SK-N-SH treated with all-trans-retinoic acid at 6 μM for 48 hours (cell line): Measurements from ENCODE around the gene DPYSL4.

Experiments used
- ATAC-seq: fragments of 200-7000 bp; cut with Tn5 transposase; 3 replicates; pipeline ENCODE4 v1.9.1; 2020; ENCODE audit warnings: mild to moderate bottlenecking, moderate library complexity
- ARNTL ChIP-seq: fragments of 450-650 bp; formaldehyde crosslinking; IDR thresholded peaks from 2 replicates; pipeline ENCODE4 v1.5.0; 2020; ENCODE audit warnings: low read depth, mild to moderate bottlenecking, moderate library complexity, borderline replicate concordance
- BACH2 ChIP-seq: fragments of 250-450 bp; sonication (Bioruptor Pico); IDR thresholded peaks from 2 replicates; pipeline ENCODE4 v1.9.0; 2021; ENCODE audit warnings: mild to moderate bottlenecking, borderline replicate concordance
- CSDC2 ChIP-seq: fragments of 250-450 bp; sonication (Bioruptor Pico); IDR thresholded peaks from 2 replicates; pipeline ENCODE4 v1.5.0; 2020; ENCODE audit warnings: mild to moderate bottlenecking, moderate library complexity
- ESRRG ChIP-seq: fragments of 250-450 bp; sonication (Bioruptor Pico); IDR thresholded peaks from 2 replicates; pipeline ENCODE4 v1.6.1; 2021; ENCODE audit warnings: mild to moderate bottlenecking
- GLIS3 ChIP-seq: fragments of 250-450 bp; sonication (Bioruptor Pico); IDR thresholded peaks from 2 replicates; pipeline ENCODE4 v1.5.0; 2020; ENCODE audit warnings: mild to moderate bottlenecking, moderate library complexity
- ISL1 ChIP-seq: fragments of 250-450 bp; sonication (Bioruptor Pico); IDR thresholded peaks from 2 replicates; pipeline ENCODE4 v2.1.2; 2022; ENCODE audit warnings: mild to moderate bottlenecking, moderate library complexity
- OSR1 ChIP-seq: fragments of 250-450 bp; sonication (Bioruptor Pico); IDR thresholded peaks from 2 replicates; pipeline ENCODE4 v1.8.0; 2022; ENCODE audit warnings: moderate library complexity, mild to moderate bottlenecking, inconsistent platforms
- PPARA ChIP-seq: fragments of 250-450 bp; sonication (Bioruptor Pico); IDR thresholded peaks from 2 replicates; pipeline ENCODE4 v1.5.0; 2020; ENCODE audit warnings: mild to moderate bottlenecking, borderline replicate concordance
- RARB ChIP-seq: fragments of 250-450 bp; sonication (Bioruptor Pico); IDR thresholded peaks from 2 replicates; pipeline ENCODE4 v1.8.0; 2021; ENCODE audit warnings: mild to moderate bottlenecking, moderate library complexity
- SNAI2 ChIP-seq: fragments of 250-450 bp; sonication (Bioruptor Pico); IDR thresholded peaks from 2 replicates; pipeline ENCODE4 v1.5.0; 2020; ENCODE audit warnings: mild to moderate bottlenecking, moderate library complexity
- TCF4 ChIP-seq: fragments of 250-450 bp; sonication (Bioruptor Pico); IDR thresholded peaks from 2 replicates; pipeline ENCODE4 v1.8.0; 2021; ENCODE audit warnings: mild to moderate bottlenecking, moderate library complexity, borderline replicate concordance
- TOX ChIP-seq: fragments of 250-450 bp; sonication (Bioruptor Pico); IDR thresholded peaks from 2 replicates; pipeline ENCODE4 v1.8.0; 2021; ENCODE audit warnings: mild to moderate bottlenecking, moderate library complexity, borderline replicate concordance
- ZC3H10 ChIP-seq: fragments of 250-450 bp; sonication (Bioruptor Pico); IDR thresholded peaks from 2 replicates; pipeline ENCODE4 v1.5.1; 2021; ENCODE audit warnings: mild to moderate bottlenecking, moderate library complexity
- ZFP3 ChIP-seq: fragments of 250-450 bp; sonication (Bioruptor Pico); IDR thresholded peaks from 2 replicates; pipeline ENCODE4 v1.5.0; 2020; ENCODE audit warnings: mild to moderate bottlenecking, moderate library complexity
- ZFP30 ChIP-seq: fragments of 450-650 bp; formaldehyde crosslinking; IDR thresholded peaks from 2 replicates; pipeline ENCODE4 v1.5.0; 2022; ENCODE audit warnings: mild to moderate bottlenecking, moderate library complexity
- ZNF565 ChIP-seq: fragments of 450-650 bp; formaldehyde crosslinking; conservative IDR thresholded peaks from 2 replicates; pipeline ENCODE4 v1.5.0; 2020; ENCODE audit warnings: low read depth, mild to moderate bottlenecking, moderate library complexity
- ZNF70 ChIP-seq: fragments of 450-650 bp; formaldehyde crosslinking; IDR thresholded peaks from 2 replicates; pipeline ENCODE4 v1.5.0; 2020; ENCODE audit warnings: mild to moderate bottlenecking, moderate library complexity
- ZNF8 ChIP-seq: fragments of 450-650 bp; formaldehyde crosslinking; IDR thresholded peaks from 2 replicates; pipeline ENCODE4 v1.5.0; 2020; ENCODE audit warnings: mild to moderate bottlenecking, moderate library complexity
- TF ChIP-seq, protein P1 (sequence below): fragments of 250-450 bp; sonication (Bioruptor Pico); IDR thresholded peaks from 2 replicates; pipeline ENCODE4 v1.5.1; 2020; ENCODE audit warnings: low read depth, mild to moderate bottlenecking, moderate library complexity
- TF ChIP-seq, protein P2 (sequence below): fragments of 250-450 bp; sonication (Bioruptor Pico); IDR thresholded peaks from 2 replicates; pipeline ENCODE4 v1.8.0; 2020; ENCODE audit warnings: mild to moderate bottlenecking, moderate library complexity, borderline replicate concordance
- TF ChIP-seq, protein P3 (sequence below): fragments of 250-450 bp; sonication (Bioruptor Pico); IDR thresholded peaks from 2 replicates; pipeline ENCODE4 v1.5.1; 2021; ENCODE audit warnings: mild to moderate bottlenecking, moderate library complexity
- TF ChIP-seq, protein P4 (sequence below): fragments of 250-450 bp; sonication (Bioruptor Pico); IDR thresholded peaks from 2 replicates; pipeline ENCODE4 v1.8.0; 2021; ENCODE audit warnings: low read depth, mild to moderate bottlenecking, moderate library complexity, borderline replicate concordance

Gene DPYSL4

DNA sequence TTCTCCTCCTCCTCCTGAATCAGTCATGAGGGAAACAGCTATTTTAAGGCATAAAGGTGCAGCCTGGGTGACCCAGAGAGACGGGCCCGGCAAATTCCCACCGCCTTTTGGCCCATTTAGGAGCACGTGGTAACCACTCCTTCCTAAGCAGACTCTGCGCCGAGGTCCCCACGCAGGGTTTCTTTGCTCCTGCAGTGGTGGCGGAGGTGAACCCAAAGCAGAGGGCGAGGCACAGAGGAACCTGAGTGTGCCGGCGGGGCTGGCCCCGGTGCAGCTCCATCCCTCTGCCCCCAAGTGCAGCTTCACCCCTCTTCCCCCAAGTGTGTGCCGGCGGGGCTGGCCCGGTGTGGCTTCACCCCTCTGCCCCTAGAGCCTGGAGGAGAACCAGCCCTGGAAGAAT, 50.6 kb downstream of the DPYSL4 start:
- TF ChIP-seq BACH2: no peak
- ATAC-seq: no peak

DNA sequence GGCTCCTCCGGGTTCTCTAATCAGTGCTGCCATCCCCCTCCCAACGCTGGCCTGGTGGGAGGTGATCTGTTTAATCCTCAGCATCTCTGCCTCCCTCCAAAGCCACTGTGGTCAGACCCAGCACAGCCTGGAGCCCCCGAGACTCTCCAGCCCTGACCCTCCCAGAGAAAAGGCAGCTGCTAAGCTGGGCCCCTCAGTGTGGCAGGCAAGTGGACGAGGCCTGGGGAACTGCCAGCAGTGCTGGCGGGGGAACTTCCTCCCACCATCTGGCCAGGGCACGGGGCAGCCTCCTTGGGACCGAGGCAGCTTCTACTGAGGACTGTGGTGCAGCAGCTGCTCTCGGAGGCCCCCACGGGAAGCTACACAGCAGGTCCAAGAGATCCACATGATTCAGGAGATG, 51.1 kb downstream of the DPYSL4 start:
- peak; percentile 13; the same call in 2 of the 3 replicates for ATAC-seq
- no peak for TF ChIP-seq TOX
- TF ChIP-seq SNAI2 (CRISPR knock-in tag): no peak
- TF ChIP-seq, protein P1, sequence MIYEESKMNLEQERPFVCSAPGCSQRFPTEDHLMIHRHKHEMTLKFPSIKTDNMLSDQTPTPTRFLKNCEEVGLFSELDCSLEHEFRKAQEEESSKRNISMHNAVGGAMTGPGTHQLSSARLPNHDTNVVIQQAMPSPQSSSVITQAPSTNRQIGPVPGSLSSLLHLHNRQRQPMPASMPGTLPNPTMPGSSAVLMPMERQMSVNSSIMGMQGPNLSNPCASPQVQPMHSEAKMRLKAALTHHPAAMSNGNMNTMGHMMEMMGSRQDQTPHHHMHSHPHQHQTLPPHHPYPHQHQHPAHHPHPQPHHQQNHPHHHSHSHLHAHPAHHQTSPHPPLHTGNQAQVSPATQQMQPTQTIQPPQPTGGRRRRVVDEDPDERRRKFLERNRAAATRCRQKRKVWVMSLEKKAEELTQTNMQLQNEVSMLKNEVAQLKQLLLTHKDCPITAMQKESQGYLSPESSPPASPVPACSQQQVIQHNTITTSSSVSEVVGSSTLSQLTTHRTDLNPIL: no peak
- TF ChIP-seq CSDC2: no peak
- no peak for TF ChIP-seq RARB
- no peak for TF ChIP-seq ZC3H10 (CRISPR knock-in tag)

DNA sequence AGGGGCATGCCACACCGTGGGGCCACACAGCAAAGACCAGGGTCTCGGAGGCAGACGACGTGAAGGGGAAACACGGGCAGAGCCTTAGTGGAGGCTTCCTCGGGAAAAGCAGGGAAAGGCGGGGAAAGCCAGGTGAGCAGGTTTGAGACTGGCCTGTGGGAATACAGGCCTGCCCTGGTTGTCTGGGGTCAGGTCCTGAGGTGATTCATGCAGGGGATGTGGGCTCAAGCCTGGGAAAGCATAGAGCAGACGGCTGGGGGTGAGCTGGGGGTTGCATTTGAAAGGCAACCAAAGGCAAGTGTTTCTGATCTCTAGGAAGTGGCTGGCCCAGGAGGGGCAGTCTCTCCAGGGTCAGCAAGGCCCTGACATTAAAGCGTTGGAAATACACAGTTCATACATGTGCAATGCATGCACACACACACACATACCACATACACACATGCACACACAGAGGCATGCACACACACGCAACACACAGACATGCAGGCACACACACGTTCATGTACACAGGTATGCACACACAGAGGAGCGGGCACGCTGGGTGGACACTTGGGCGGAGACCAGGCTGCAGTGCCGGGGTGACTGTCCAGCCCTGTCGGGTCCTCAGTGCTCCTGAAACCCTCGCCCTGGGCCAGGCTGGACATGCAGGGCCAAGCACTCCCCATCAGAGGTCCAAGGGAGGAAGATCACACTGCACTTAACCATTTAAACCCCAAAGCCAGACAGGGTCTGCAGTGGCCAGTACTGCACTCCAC, 51.8 kb downstream of the DPYSL4 start:
- no peak for ATAC-seq

DNA sequence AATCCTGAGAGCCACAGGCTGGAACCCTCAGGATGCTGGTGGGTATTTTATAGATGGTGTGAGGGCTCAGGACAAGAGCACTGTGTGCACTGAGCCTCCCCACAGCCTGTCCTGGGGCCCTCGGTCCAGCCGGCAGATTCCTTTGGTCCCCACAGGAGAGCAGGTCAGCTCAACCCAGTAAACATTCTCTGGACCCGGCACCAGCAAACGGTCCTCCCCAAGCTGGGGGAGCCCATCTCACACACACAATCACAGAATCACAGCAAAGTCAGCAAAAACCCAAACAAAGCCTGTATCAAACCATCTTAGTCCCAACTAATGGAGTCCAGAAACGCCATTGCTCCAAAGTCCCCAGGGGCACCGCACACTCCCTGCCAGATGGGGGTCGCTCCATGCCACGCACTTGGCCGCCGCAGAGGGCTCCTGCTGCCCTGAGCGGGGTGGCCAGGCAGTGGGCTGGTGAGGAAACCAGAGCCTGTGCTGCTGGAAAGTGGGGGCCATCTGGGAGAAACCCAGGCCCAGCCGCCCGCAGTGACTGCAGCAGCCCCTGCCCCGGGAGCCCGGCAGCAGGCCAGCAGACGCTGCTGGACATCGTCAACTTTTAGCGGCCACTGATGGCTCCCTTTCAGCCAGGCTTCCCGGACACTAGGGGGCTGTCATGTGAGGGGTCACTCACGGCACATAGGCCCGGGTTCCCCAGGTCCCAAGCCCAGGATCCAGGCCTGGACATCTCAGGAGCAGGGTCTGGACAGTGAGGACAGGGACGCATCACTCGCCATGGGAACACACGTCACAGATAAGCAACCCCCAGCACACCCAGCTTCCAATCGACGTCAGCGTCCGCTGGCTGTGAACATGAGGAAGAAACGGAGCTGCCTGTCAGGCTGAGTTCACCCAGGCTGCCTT, 52.6 kb downstream of the DPYSL4 start:
- peak; percentile 48 for ATAC-seq
- peak; percentile 28; the same call in 1 of the 2 replicates for TF ChIP-seq ZFP3
- peak; percentile 7; the same call in 1 of the 2 replicates for TF ChIP-seq ZFP30
- peak; percentile 87; the same call in 1 of the 2 replicates for TF ChIP-seq TCF4
- no peak for TF ChIP-seq PPARA (CRISPR knock-in tag)
- TF ChIP-seq, all 23 proteins: peak for 3

More for the DNA sequence above, 51.8 kb downstream of the DPYSL4 start:
- TF ChIP-seq ZFP30 (no peak), ZC3H10 (CRISPR knock-in tag) (no peak), GLIS3 (CRISPR knock-in tag) (no peak), ARNTL (CRISPR knock-in tag) (no peak), ISL1 (CRISPR knock-in tag) (no peak), BACH2 (no peak), ZNF70 (CRISPR knock-in tag) (no peak), ESRRG (no peak), OSR1 (CRISPR knock-in tag) (no peak), TCF4 (no peak)
- TF ChIP-seq, protein P1: no peak
- TF ChIP-seq, protein P2, sequence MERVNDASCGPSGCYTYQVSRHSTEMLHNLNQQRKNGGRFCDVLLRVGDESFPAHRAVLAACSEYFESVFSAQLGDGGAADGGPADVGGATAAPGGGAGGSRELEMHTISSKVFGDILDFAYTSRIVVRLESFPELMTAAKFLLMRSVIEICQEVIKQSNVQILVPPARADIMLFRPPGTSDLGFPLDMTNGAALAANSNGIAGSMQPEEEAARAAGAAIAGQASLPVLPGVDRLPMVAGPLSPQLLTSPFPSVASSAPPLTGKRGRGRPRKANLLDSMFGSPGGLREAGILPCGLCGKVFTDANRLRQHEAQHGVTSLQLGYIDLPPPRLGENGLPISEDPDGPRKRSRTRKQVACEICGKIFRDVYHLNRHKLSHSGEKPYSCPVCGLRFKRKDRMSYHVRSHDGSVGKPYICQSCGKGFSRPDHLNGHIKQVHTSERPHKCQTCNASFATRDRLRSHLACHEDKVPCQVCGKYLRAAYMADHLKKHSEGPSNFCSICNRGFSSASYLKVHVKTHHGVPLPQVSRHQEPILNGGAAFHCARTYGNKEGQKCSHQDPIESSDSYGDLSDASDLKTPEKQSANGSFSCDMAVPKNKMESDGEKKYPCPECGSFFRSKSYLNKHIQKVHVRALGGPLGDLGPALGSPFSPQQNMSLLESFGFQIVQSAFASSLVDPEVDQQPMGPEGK (CRISPR knock-in tag): no peak
- TF ChIP-seq, protein P3, sequence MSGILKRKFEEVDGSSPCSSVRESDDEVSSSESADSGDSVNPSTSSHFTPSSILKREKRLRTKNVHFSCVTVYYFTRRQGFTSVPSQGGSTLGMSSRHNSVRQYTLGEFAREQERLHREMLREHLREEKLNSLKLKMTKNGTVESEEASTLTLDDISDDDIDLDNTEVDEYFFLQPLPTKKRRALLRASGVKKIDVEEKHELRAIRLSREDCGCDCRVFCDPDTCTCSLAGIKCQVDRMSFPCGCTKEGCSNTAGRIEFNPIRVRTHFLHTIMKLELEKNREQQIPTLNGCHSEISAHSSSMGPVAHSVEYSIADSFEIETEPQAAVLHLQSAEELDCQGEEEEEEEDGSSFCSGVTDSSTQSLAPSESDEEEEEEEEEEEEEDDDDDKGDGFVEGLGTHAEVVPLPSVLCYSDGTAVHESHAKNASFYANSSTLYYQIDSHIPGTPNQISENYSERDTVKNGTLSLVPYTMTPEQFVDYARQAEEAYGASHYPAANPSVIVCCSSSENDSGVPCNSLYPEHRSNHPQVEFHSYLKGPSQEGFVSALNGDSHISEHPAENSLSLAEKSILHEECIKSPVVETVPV: no peak
- TF ChIP-seq, all 23 proteins: peak for 0

DNA sequence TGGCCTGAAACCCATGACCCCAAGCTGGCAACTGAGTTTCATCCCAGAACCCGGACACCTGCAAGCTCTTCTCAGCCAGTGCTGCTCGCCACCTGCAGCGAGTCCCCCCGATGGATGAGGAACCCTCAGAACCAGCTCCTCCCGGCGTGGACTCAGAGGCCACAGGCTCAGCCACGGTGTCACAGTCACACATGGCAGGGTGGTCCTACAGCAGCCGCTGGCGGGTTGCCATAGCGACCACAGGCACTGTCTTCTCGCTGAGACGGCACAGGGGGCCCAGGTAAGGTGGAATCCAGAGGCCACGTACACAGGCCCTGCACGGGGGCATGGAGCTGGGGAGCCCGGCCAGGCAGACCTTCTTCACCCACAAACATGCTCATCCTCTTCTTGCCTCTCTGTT, 53.4 kb downstream of the DPYSL4 start:
- TF ChIP-seq TCF4 (no peak), ESRRG (no peak), ZFP3 (no peak)
- ATAC-seq: no peak

DNA sequence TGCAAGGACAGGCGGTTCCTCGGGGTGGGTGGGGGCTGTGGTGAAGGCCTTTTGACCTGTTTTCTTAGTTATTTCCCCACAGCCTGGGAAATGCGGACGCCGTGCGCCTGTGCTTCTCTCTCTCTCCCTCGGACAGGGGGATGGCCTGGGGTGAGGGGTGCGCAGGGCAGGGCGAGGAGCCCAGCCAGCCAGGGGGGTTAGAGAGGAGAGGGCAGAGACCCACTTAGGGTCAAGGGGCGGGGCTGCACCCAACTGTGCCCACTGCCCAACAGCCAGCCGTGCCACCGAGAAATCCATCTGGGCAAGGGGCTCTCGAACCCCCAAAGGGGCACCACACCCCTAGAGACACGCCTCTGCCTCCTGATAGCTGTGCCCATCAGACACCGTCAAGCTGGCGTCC, 53.8 kb downstream of the DPYSL4 start:
- TF ChIP-seq GLIS3 (CRISPR knock-in tag) (no peak), ISL1 (CRISPR knock-in tag) (no peak), TCF4 (no peak), ARNTL (CRISPR knock-in tag) (no peak), ZFP30 (no peak), BACH2 (no peak), TOX (no peak), ZC3H10 (CRISPR knock-in tag) (no peak), ZNF70 (CRISPR knock-in tag) (no peak), RARB (no peak), PPARA (CRISPR knock-in tag) (no peak), ZNF8 (no peak), ESRRG (no peak), ZNF565 (CRISPR knock-in tag) (no peak), ZFP3 (no peak)
- TF ChIP-seq, protein P4, sequence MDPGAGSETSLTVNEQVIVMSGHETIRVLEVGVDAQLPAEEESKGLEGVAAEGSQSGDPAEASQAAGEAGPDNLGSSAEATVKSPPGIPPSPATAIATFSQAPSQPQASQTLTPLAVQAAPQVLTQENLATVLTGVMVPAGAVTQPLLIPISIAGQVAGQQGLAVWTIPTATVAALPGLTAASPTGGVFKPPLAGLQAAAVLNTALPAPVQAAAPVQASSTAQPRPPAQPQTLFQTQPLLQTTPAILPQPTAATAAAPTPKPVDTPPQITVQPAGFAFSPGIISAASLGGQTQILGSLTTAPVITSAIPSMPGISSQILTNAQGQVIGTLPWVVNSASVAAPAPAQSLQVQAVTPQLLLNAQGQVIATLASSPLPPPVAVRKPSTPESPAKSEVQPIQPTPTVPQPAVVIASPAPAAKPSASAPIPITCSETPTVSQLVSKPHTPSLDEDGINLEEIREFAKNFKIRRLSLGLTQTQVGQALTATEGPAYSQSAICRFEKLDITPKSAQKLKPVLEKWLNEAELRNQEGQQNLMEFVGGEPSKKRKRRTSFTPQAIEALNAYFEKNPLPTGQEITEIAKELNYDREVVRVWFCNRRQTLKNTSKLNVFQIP (CRISPR knock-in tag): no peak
- TF ChIP-seq, protein P3: no peak
- TF ChIP-seq, all 23 proteins: peak for 0
- no peak for ATAC-seq
